Spleen (tissue), 11 donors: ENCODE measurements around the gene INA. TPM values are rescaled to one million over a fixed set of nuclear protein-coding genes. Genes with fewer than 3 reads are reported as not detected.

Experiments used
- DNase-seq: peaks from one replicate; pipeline ENCODE4 v3.0.0-alpha.2; 2020
- H3K27ac ChIP-seq, 8 donors: fragments of 200-600 bp; sonication (generic) in 7 of 8; 1 replicate in 4 of 8; 2 replicates in 4 of 8; pipeline versions ENCODE4 v1.5.0 to v1.8.0; 2016 to 2021; ENCODE audit warnings: inconsistent platforms in 4 of 8, mild to moderate bottlenecking in 4 of 8, moderate library complexity in 1 of 8
- H3K27me3 ChIP-seq, 7 donors: fragments of 200-600 bp; sonication (generic) in 6 of 7; replicated peaks in 1 of 7; 1 replicate in 4 of 7; 2 replicates in 3 of 7; pipeline versions ENCODE4 v1.5.0 to v1.8.0; 2016 to 2021; ENCODE audit warnings: inconsistent platforms in 3 of 7, mild to moderate bottlenecking in 1 of 7
- H3K36me3 ChIP-seq, 6 donors: fragments of 200-600 bp; sonication (generic) in 5 of 6; 1 replicate in 4 of 6; 2 replicates in 2 of 6; pipeline versions ENCODE4 v1.5.0 to v1.8.0; 2016 to 2021; ENCODE audit warnings: inconsistent platforms in 2 of 6
- H3K4me1 ChIP-seq, 6 donors: fragments of 200-600 bp; sonication (generic) in 5 of 6; 1 replicate in 3 of 6; 2 replicates in 3 of 6; pipeline versions ENCODE4 v1.5.0 to v1.8.0; 2016 to 2021; ENCODE audit warnings: inconsistent platforms in 3 of 6
- H3K4me3 ChIP-seq, 8 donors: fragments of 200-600 bp; sonication (generic) in 7 of 8; 1 replicate in 4 of 8; 2 replicates in 4 of 8; pipeline versions ENCODE4 v1.5.0 to v1.8.0; 2016 to 2021; ENCODE audit warnings: inconsistent platforms in 4 of 8, mild to moderate bottlenecking in 4 of 8, moderate library complexity in 2 of 8
- H3K9me3 ChIP-seq, 8 donors: fragments of 200-600 bp; sonication (generic) in 7 of 8; 1 replicate in 4 of 8; 2 replicates in 4 of 8; pipeline versions ENCODE4 v1.5.0 to v1.8.0; 2016 to 2021; ENCODE audit warnings: inconsistent platforms in 4 of 8
- CTCF ChIP-seq, 11 experiments: fragments of 200-600 bp in 7 of 11; fragments of 450-650 bp in 4 of 11; sonication (generic) in 4 of 11; IDR thresholded peaks in 8 of 11; conservative IDR thresholded peaks in 3 of 11; 1 replicate in 7 of 11; 2 replicates in 4 of 11; pipeline versions ENCODE4 v1.4.0 to v1.8.0; 2016 to 2021; ENCODE audit warnings: antibody characterized with exemption in 11 of 11, inconsistent platforms in 4 of 11, mild to moderate bottlenecking in 1 of 11
- POLR2A ChIP-seq, 3 donors: fragments of 450-650 bp; IDR thresholded peaks; one replicate each; pipeline ENCODE4 v1.5.1; 2017; ENCODE audit warnings: antibody characterized with exemption in 3 of 3, mild to moderate bottlenecking in 1 of 3
- POLR2AphosphoS5 ChIP-seq, 3 donors: sonication (generic); formaldehyde crosslinking; IDR thresholded peaks; one replicate each; pipeline ENCODE4 v1.5.1; 2017; ENCODE audit warnings: antibody characterized with exemption in 3 of 3
- WGBS, 5 donors: extraction: QIAGEN DNeasy Blood & Tissue Kit in 3 of 5; methylation state at CpG; one replicate each; pipeline versions ENCODE4 v1.1.5 to v1.1.7; 2013 to 2018; 5-methylcytosine and 5-hydroxymethylcytosine counted together
- intact Hi-C: fragments of 100-400 bp; cut with DNase I; formaldehyde crosslinking; loops from one replicate; pipeline ENCODE4 v1.15.0; 2023; ENCODE audit warnings: low total_unique reads
- polyA plus RNA-seq, 3 donors: library from polyadenylated mRNA; stranded (reverse); fragments of 200-250 nt; gene quantifications; one replicate each; pipeline ENCODE4 v1.2.1, GENCODE V29; 2013
- total RNA-seq, 7 donors: library from RNA; depleted of rRNA in 3 of 7; stranded (reverse); fragments of >200 nt in 3 of 7; fragmentation: NEBNext Ultra II Directional in 4 of 7; extraction: Animal tissue kit (Norgen Biotek cat#: 25700) in 4 of 7; gene quantifications; one replicate each; pipeline versions ENCODE4 v1.1.0 to v1.2.1, GENCODE V29; 2016 to 2021
- donor health status: healthy with polysubstance abuse.
- donor health status: DM: no; HTN: no; CAD: no; lungs with moderate emphysema.
- donor health status: DM: no; HTN: no; CAD: no.
- donor health status: Bipolar disorder and iron deficiency.
- donor health status: healthy.
- donor health status: DM: no; HTN: no; CAD: no.
- donor health status: DM: yes; HTN: yes; CAD: no.

Gene INA
- total and polyA plus RNA-seq, 10 donors = 0.02 to 0.09 (median 0.03) TPM; not detected in 7

- intact Hi-C loops = no loop called here
- no peak for DNase-seq
- Histone ChIP-seq H3K36me3 (no peaks in the 10 kb centered on the region), H3K4me1 (no peaks in the 10 kb centered on the region), H3K27ac (no peak overlapping the region), H3K27me3 (peaks cover 0 to 23% (median 0%) of the 10 kb centered on the region in 7 donors), H3K9me3 (peaks cover 0 to 21% (median 5%) of the 10 kb centered on the region in 8 donors), H3K4me3 (no peak overlapping the region)
- TF ChIP-seq CTCF (IDR thresholded peaks at IDR 0.05 in 8 of 11, conservative IDR thresholded peaks at IDR 0.05 in 3 of 11) = no peak
- TF ChIP-seq POLR2AphosphoS5 (IDR thresholded peaks at IDR 0.05) = no peak
- TF ChIP-seq POLR2A (IDR thresholded peaks at IDR 0.05) = no peak
- 85 to 93% (median 91%) methylated on average over 5 of the region's 5 CpGs for WGBS, 5 donors
Measured at GRCh38 chr10:103259989-103260388, 16.9 kb upstream of the INA start.

GRCh38 chr10:103262229-103262628 lies 14.7 kb upstream of the INA start:
- peaks cover 0 to 21% (median 5%) of the 10 kb centered on the region in 8 donors for H3K9me3 ChIP-seq
- H3K4me3 ChIP-seq = no peak overlapping the region
- H3K4me1 ChIP-seq = no peaks in the 10 kb centered on the region
- WGBS, 5 donors = 70 to 89% (median 82%) methylated on average over 3 of the region's 3 CpGs
- no peak overlapping the region for H3K27ac ChIP-seq
- no peaks in the 10 kb centered on the region for H3K36me3 ChIP-seq
- no peak for TF ChIP-seq POLR2AphosphoS5 (IDR thresholded peaks at IDR 0.05)
- no peak for TF ChIP-seq POLR2A (IDR thresholded peaks at IDR 0.05)
- TF ChIP-seq CTCF (IDR thresholded peaks at IDR 0.05 in 8 of 11, conservative IDR thresholded peaks at IDR 0.05 in 3 of 11) = no peak
- peaks cover 0 to 45% (median 0%) of the 10 kb centered on the region in 7 donors for H3K27me3 ChIP-seq
- intact Hi-C loops = no loop called here
- no peak for DNase-seq

- TF ChIP-seq POLR2AphosphoS5 (IDR thresholded peaks at IDR 0.05) (no peak), CTCF (IDR thresholded peaks at IDR 0.05 in 8 of 11, conservative IDR thresholded peaks at IDR 0.05 in 3 of 11) (no peak), POLR2A (IDR thresholded peaks at IDR 0.05) (no peak)
- intact Hi-C loops = no loop called here
- Histone ChIP-seq H3K9me3 (no peaks in the 10 kb centered on the region), H3K27me3 (peaks cover 0 to 78% (median 6%) of the 10 kb centered on the region in 7 donors), H3K36me3 (no peaks in the 10 kb centered on the region), H3K27ac (no peak overlapping the region), H3K4me3 (no peak overlapping the region), H3K4me1 (no peaks in the 10 kb centered on the region)
- 32 to 36% (median 34%) methylated on average over 11 of the region's 11 CpGs for WGBS, 5 donors
- DNase-seq = no peak
Measured at GRCh38 chr10:103265717-103266329, 11.1 kb upstream of the INA start.

GRCh38 chr10:103273041-103273441 lies 3.9 kb upstream of the INA start:
- no peak for TF ChIP-seq POLR2A (IDR thresholded peaks at IDR 0.05)
- no peak for TF ChIP-seq POLR2AphosphoS5 (IDR thresholded peaks at IDR 0.05)
- TF ChIP-seq CTCF (IDR thresholded peaks at IDR 0.05 in 8 of 11, conservative IDR thresholded peaks at IDR 0.05 in 3 of 11) = no peak
- 58 to 72% (median 69%) methylated on average over 4 of the region's 4 CpGs for WGBS, 5 donors
- intact Hi-C loops = no loop called here

More at GRCh38 chr10:103273041-103273441, 3.9 kb upstream of the INA start:
- H3K4me1 ChIP-seq = peaks cover 7 to 20% (median 16%) of the 10 kb centered on the region in 6 donors
- H3K36me3 ChIP-seq = no peaks in the 10 kb centered on the region
- no peak overlapping the region for H3K27ac ChIP-seq
- H3K9me3 ChIP-seq = peaks cover 0 to 2% (median 0%) of the 10 kb centered on the region in 8 donors
- no peak for DNase-seq
- no peak overlapping the region for H3K4me3 ChIP-seq
- H3K27me3 ChIP-seq = peaks cover 0 to 75% (median 29%) of the 10 kb centered on the region in 7 donors
